ENCODE results near the gene ZNF592. TPM values are rescaled to one million over a fixed set of nuclear protein-coding genes. Genes with fewer than 3 reads are reported as not detected.

Gene ZNF592
- total RNA-seq, 5 donors from 2014 or later (not counting 1 experiment from before 2014, with no cell fraction given), result 34.5 to 43.6 (median 39.0) TPM

DNA sequence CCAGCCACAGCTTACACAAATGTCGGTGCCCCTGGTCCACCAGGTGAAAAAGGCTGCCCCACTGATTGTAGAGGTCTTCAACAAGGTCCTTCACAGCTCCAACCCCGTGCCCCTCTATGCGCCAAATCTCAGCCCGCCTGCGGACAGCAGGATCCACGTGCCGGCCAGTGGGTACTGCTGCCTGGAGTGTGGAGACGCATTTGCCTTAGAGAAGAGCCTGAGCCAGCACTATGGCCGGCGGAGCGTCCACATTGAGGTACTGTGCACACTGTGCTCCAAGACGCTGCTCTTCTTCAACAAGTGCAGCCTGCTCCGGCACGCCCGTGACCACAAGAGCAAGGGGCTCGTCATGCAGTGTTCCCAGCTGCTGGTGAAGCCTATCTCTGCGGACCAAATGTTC, 35.9 kb downstream of the ZNF592 start:
- DNase-seq, result no peak
- Mint-ChIP-seq H3K27me3 (no peaks in the 10 kb centered on the region), H3K36me3 (peaks cover 62% of the 10 kb centered on the region), H3K27ac (no peak overlapping the region), H3K4me3 (no peak overlapping the region), H3K9me3 (no peaks in the 10 kb centered on the region), H3K4me1 (peaks cover 41 to 48% (median 43%) of the 10 kb centered on the region in 3 donors)
- no peak overlapping the region for H3K27ac ChIP-seq (ENCODE audit: low read length)
- peaks cover 0 to 17% of the 10 kb centered on the region in 2 experiments for H3K4me1 ChIP-seq (ENCODE audit: control insufficient read depth in 1 of 2, extremely low read depth in 1 of 2, insufficient read depth in 2 of 2, low read length in 2 of 2)
- ChIA-PET CTCF (interaction anchor here in 1 of 2 donors (0.5 kb wide), 1 partner anchor 18 kb away, joined by 4 read pairs; no protein-coding TSS in a partner anchor), POLR2A (no interaction called here)
- no peak for ATAC-seq (replicated peaks in 1 of 4)
- 96% methylated on average over 17 of the region's 17 CpGs for WGBS (ENCODE audit: insufficient coverage)
- H3K36me3 ChIP-seq (ENCODE audit: control insufficient read depth in 2 of 2, extremely low read depth in 1 of 2, insufficient read depth in 1 of 2, low read length in 1 of 2), result peaks cover 22 to 44% of the 10 kb centered on the region in 2 donors
- no peak overlapping the region for H3K4me3 ChIP-seq (ENCODE audit: control insufficient read depth in 1 of 2, extremely low read depth in 1 of 2, low read length in 1 of 2)
- no peaks in the 10 kb centered on the region for H3K9me3 ChIP-seq
- H3K27me3 ChIP-seq (replicated peaks in 1 of 2; ENCODE audit: control insufficient read depth in 2 of 2, extremely low read depth in 1 of 2, insufficient read depth in 2 of 2, low read length in 1 of 2), result no peaks in the 10 kb centered on the region

DNA sequence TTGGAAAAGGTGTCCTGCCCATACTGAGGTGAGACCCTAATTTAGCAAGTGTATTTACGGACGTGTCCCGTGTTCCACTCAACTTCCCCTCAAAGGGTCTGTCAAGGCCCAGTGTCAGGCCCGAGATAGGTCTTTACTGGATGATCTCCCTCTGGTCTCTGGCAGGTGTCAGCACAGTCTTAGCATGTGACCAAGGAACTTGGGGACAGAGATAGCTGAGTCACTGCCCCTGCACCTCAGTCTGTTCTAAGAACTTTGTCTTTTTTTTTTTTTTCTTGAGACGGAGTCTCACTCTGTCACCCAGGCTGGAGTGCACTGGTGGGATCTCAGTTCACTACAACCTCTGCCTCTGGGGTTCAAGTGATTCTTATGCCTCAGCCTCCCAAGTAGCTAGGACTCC, 36.7 kb downstream of the ZNF592 start:
- H3K4me3 ChIP-seq (ENCODE audit: control insufficient read depth in 1 of 2, extremely low read depth in 1 of 2, low read length in 1 of 2), result no peak overlapping the region
- Mint-ChIP-seq H3K36me3 (peaks cover 60% of the 10 kb centered on the region), H3K4me3 (no peak overlapping the region), H3K27ac (peak overlapping the region in 1 of 2 donors; percentile 4), H3K9me3 (no peaks in the 10 kb centered on the region), H3K27me3 (no peaks in the 10 kb centered on the region), H3K4me1 (peaks cover 36 to 47% (median 40%) of the 10 kb centered on the region in 3 donors)
- H3K27me3 ChIP-seq (replicated peaks in 1 of 2; ENCODE audit: control insufficient read depth in 2 of 2, extremely low read depth in 1 of 2, insufficient read depth in 2 of 2, low read length in 1 of 2), result no peaks in the 10 kb centered on the region
- H3K4me1 ChIP-seq (ENCODE audit: control insufficient read depth in 1 of 2, extremely low read depth in 1 of 2, insufficient read depth in 2 of 2, low read length in 2 of 2), result peaks cover 0 to 17% of the 10 kb centered on the region in 2 experiments
- peaks cover 22 to 46% of the 10 kb centered on the region in 2 donors for H3K36me3 ChIP-seq (ENCODE audit: control insufficient read depth in 2 of 2, extremely low read depth in 1 of 2, insufficient read depth in 1 of 2, low read length in 1 of 2)
- 96% methylated on average over 4 of the region's 5 CpGs for WGBS (ENCODE audit: insufficient coverage)
- H3K27ac ChIP-seq (ENCODE audit: low read length), result no peak overlapping the region
- ChIA-PET CTCF (interaction anchor here in 1 of 2 donors (0.7 kb wide), 1 partner anchor 505 kb away, joined by 3 read pairs; no protein-coding TSS in a partner anchor), POLR2A (no interaction called here)
- no peaks in the 10 kb centered on the region for H3K9me3 ChIP-seq
- DNase-seq (no peak), ATAC-seq (replicated peaks in 1 of 4) (no peak)

DNA sequence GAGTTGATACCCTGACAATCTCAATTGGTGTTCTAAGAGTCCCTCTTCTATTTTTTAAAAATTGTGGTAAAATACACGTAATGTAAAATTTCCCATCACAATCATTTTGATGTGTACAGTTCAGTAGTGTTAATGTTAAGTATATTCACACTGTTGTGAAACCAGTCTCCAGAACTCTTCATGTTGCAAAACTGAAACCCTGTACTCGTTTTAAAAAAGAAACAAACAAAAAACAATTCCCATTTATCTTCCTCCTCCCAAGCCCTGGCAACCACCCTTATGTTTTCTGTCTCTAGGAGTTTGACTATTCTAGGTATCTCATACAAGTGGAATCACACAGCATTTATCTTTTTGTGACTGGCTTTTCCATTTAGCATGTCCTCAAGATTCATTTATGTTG, 40.1 kb downstream of the ZNF592 start:
- Histone ChIP-seq H3K27ac (ENCODE audit: low read length) (no peak overlapping the region), H3K4me3 (ENCODE audit: control insufficient read depth in 1 of 2, extremely low read depth in 1 of 2, low read length in 1 of 2) (no peak overlapping the region), H3K9me3 (no peaks in the 10 kb centered on the region), H3K36me3 (ENCODE audit: control insufficient read depth in 2 of 2, extremely low read depth in 1 of 2, insufficient read depth in 1 of 2, low read length in 1 of 2) (peaks cover 20 to 50% of the 10 kb centered on the region in 2 donors), H3K27me3 (replicated peaks in 1 of 2; ENCODE audit: control insufficient read depth in 2 of 2, extremely low read depth in 1 of 2, insufficient read depth in 2 of 2, low read length in 1 of 2) (no peaks in the 10 kb centered on the region), H3K4me1 (ENCODE audit: control insufficient read depth in 1 of 2, extremely low read depth in 1 of 2, insufficient read depth in 2 of 2, low read length in 2 of 2) (peaks cover 0 to 17% of the 10 kb centered on the region in 2 experiments)
- no peak for ATAC-seq (replicated peaks in 1 of 4)
- no peaks in the 10 kb centered on the region for H3K9me3 Mint-ChIP-seq
- peaks cover 44 to 49% (median 46%) of the 10 kb centered on the region in 3 donors for H3K4me1 Mint-ChIP-seq
- H3K27me3 Mint-ChIP-seq, result no peaks in the 10 kb centered on the region
- H3K27ac Mint-ChIP-seq, result peak overlapping the region in 1 of 2 donors; percentile 31
- 20% methylated on average over 1 of the region's 2 CpGs for WGBS (ENCODE audit: insufficient coverage)
- H3K4me3 Mint-ChIP-seq, result no peak overlapping the region
- ChIA-PET CTCF (no interaction called here), POLR2A (interaction anchor here in 1 of 2 donors (0.6 kb wide), 1 partner anchor 55 kb away, joined by 5 read pairs; no protein-coding TSS in a partner anchor)
- H3K36me3 Mint-ChIP-seq, result peaks cover 63% of the 10 kb centered on the region
- no peak for DNase-seq

DNA sequence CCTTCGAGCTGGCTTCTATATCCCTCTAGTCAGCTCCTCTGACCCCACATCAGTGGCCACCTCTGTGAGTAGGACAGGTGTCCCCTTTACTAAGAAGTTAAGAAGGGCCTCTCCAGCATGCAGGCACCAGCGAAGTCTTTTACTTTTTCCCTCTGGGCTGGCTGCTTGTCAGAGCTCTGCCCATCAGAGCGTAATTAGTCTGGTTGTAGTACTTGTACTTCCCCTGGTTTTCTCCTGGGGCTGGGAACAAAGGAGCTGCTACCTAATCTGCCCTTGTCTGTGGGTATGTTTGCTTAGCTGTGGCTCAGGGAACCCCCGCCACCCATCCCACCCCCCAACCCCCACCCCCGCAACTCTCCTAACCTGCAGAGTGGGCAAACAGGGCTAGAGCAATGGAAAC, 41.4 kb downstream of the ZNF592 start:
- Mint-ChIP-seq H3K9me3 (no peaks in the 10 kb centered on the region), H3K4me3 (no peak overlapping the region), H3K4me1 (peaks cover 40 to 45% (median 42%) of the 10 kb centered on the region in 3 donors), H3K36me3 (peaks cover 55% of the 10 kb centered on the region), H3K27me3 (no peaks in the 10 kb centered on the region), H3K27ac (no peak overlapping the region)
- Histone ChIP-seq H3K4me3 (ENCODE audit: control insufficient read depth in 1 of 2, extremely low read depth in 1 of 2, low read length in 1 of 2) (no peak overlapping the region), H3K4me1 (ENCODE audit: control insufficient read depth in 1 of 2, extremely low read depth in 1 of 2, insufficient read depth in 2 of 2, low read length in 2 of 2) (peaks cover 0 to 17% of the 10 kb centered on the region in 2 experiments), H3K27ac (ENCODE audit: low read length) (no peak overlapping the region), H3K27me3 (replicated peaks in 1 of 2; ENCODE audit: control insufficient read depth in 2 of 2, extremely low read depth in 1 of 2, insufficient read depth in 2 of 2, low read length in 1 of 2) (no peaks in the 10 kb centered on the region), H3K9me3 (no peaks in the 10 kb centered on the region), H3K36me3 (ENCODE audit: control insufficient read depth in 2 of 2, extremely low read depth in 1 of 2, insufficient read depth in 1 of 2, low read length in 1 of 2) (peaks cover 16 to 41% of the 10 kb centered on the region in 2 donors)
- CTCF ChIA-PET, result no interaction called here
- no peak for DNase-seq
- no peak for ATAC-seq (replicated peaks in 1 of 4)
- POLR2A ChIA-PET, result no interaction called here
- no CpG with 5 or more reads among the region's 5 CpGs for WGBS (ENCODE audit: insufficient coverage)

DNA sequence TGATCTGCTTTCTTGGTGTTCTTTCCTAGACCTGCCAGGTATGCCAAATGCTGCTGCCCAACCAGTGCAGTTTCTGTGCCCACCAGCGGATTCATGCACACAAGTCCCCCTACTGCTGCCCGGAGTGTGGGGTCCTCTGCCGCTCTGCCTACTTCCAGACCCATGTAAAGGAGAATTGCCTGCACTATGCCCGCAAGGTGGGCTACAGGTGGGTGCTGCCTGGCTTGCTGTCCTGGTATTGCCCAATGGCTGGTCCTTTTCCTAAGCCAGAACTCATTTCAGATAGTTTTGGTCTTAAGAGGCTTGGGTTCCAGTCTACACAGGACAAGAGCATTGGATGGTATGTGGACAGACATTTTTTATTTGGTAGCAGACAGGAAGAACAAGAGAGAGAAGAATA, 42.3 kb downstream of the ZNF592 start:
- ChIA-PET POLR2A (no interaction called here), CTCF (no interaction called here)
- Mint-ChIP-seq H3K4me3 (no peak overlapping the region), H3K27me3 (no peaks in the 10 kb centered on the region), H3K36me3 (peaks cover 57% of the 10 kb centered on the region), H3K27ac (no peak overlapping the region), H3K4me1 (peaks cover 31 to 36% (median 34%) of the 10 kb centered on the region in 3 donors), H3K9me3 (no peaks in the 10 kb centered on the region)
- DNase-seq (no peak), ATAC-seq (replicated peaks in 1 of 4) (no peak)
- Histone ChIP-seq H3K27me3 (replicated peaks in 1 of 2; ENCODE audit: control insufficient read depth in 2 of 2, extremely low read depth in 1 of 2, insufficient read depth in 2 of 2, low read length in 1 of 2) (no peaks in the 10 kb centered on the region), H3K4me3 (ENCODE audit: control insufficient read depth in 1 of 2, extremely low read depth in 1 of 2, low read length in 1 of 2) (no peak overlapping the region), H3K27ac (ENCODE audit: low read length) (no peak overlapping the region), H3K36me3 (ENCODE audit: control insufficient read depth in 2 of 2, extremely low read depth in 1 of 2, insufficient read depth in 1 of 2, low read length in 1 of 2) (peaks cover 16 to 37% of the 10 kb centered on the region in 2 donors), H3K9me3 (no peaks in the 10 kb centered on the region), H3K4me1 (ENCODE audit: control insufficient read depth in 1 of 2, extremely low read depth in 1 of 2, insufficient read depth in 2 of 2, low read length in 2 of 2) (peaks cover 0 to 9% of the 10 kb centered on the region in 2 experiments)
- 100% methylated on average over 3 of the region's 4 CpGs for WGBS (ENCODE audit: insufficient coverage)

DNA sequence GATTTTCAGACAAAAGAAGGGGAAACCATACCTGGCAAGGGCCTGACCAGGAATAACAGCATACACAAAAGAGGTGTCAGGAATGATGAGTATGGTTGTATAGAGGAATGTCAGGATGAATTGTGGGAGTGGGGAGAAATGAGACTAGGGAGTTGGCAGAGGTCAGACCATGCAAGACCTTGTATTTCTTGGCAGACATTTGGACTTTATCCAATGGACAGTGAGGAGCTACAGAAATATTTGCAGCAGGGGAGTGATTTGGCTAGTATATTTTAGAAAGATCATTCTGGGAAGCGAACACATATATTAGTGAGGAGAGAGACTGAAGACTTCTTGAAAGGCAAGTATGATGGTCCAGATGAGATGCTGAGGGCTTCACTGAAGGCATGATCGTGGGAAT, 43.4 kb downstream of the ZNF592 start:
- Histone ChIP-seq H3K27me3 (replicated peaks in 1 of 2; ENCODE audit: control insufficient read depth in 2 of 2, extremely low read depth in 1 of 2, insufficient read depth in 2 of 2, low read length in 1 of 2) (no peaks in the 10 kb centered on the region), H3K4me1 (ENCODE audit: control insufficient read depth in 1 of 2, extremely low read depth in 1 of 2, insufficient read depth in 2 of 2, low read length in 2 of 2) (peaks cover 0 to 5% of the 10 kb centered on the region in 2 experiments), H3K4me3 (ENCODE audit: control insufficient read depth in 1 of 2, extremely low read depth in 1 of 2, low read length in 1 of 2) (no peak overlapping the region), H3K9me3 (no peaks in the 10 kb centered on the region), H3K27ac (ENCODE audit: low read length) (no peak overlapping the region), H3K36me3 (ENCODE audit: control insufficient read depth in 2 of 2, extremely low read depth in 1 of 2, insufficient read depth in 1 of 2, low read length in 1 of 2) (peaks cover 11 to 36% of the 10 kb centered on the region in 2 donors)
- ATAC-seq (replicated peaks in 1 of 4) (no peak), DNase-seq (no peak)
- Mint-ChIP-seq H3K9me3 (no peaks in the 10 kb centered on the region), H3K36me3 (peaks cover 56% of the 10 kb centered on the region), H3K4me3 (no peak overlapping the region), H3K4me1 (peaks cover 22 to 28% (median 26%) of the 10 kb centered on the region in 3 donors), H3K27ac (no peak overlapping the region), H3K27me3 (no peaks in the 10 kb centered on the region)
- POLR2A ChIA-PET, result no interaction called here
- CTCF ChIA-PET, result interaction anchor here in 1 of 2 donors (0.7 to 1.1 kb wide), 2 partner anchors 71 to 1042 kb away, joined by 3 read pairs; no protein-coding TSS in a partner anchor
- 96% methylated on average over 2 of the region's 2 CpGs for WGBS (ENCODE audit: insufficient coverage)

Data from T-cell (primary cell).